ENCODE data around the gene RELL2. TPM values are rescaled to one million over a fixed set of nuclear protein-coding genes. Genes with fewer than 3 reads are reported as not detected.

RELL2 gene
- polyA plus RNA-seq, 1 of the 3 experiments (the other 2 are of a cell fraction): 15.6 TPM

GRCh38 chr5:141641634-141642267 is 5.0 kb downstream of the RELL2 start:
- Histone ChIP-seq H3K27me3 (ENCODE audit: insufficient read depth) (no peaks in the 10 kb centered on the region), H3K9me3 (no peaks in the 10 kb centered on the region), H2AFZ (ENCODE audit: low read depth) (no peak overlapping the region), H3K9ac (no peak overlapping the region), H3K4me2 (no peak overlapping the region), H4K20me1 (ENCODE audit: insufficient read depth) (peaks cover 6% of the 10 kb centered on the region; the same call in 1 of the 2 replicates), H3K36me3 (replicated peaks in 1 of 2; ENCODE audit: control insufficient read depth in 1 of 2, insufficient read depth in 2 of 2, low read length in 1 of 2) (peaks cover 12 to 40% of the 10 kb centered on the region in 2 experiments), H3K4me3 (ENCODE audit: low read depth in 2 of 2, low read length in 1 of 2) (no peak overlapping the region), H3K4me1 (ENCODE audit: control insufficient read depth in 1 of 2, insufficient read depth in 2 of 2, low read depth in 1 of 2, low read length in 1 of 2) (peaks cover 0 to 15% of the 10 kb centered on the region in 2 experiments; a peak in 1 of 4 replicates), H3K79me2 (ENCODE audit: insufficient read depth) (no peaks in the 10 kb centered on the region; the same call in 1 of the 2 replicates), H3F3A (replicated peaks; ENCODE audit: insufficient read depth) (peaks cover 12% of the 10 kb centered on the region), H3K9me2 (no peaks in the 10 kb centered on the region), H3K27ac (ENCODE audit: low read depth in 2 of 2, low read length in 1 of 2) (no peak overlapping the region)
- POLR2A ChIA-PET: interaction anchor here (1.4 kb wide), 1 partner anchor 9 kb away, joined by 4 read pairs; the partner anchor contains the start of gene FCHSD1
- 100% methylated on average over 2 of the region's 2 CpGs for WGBS (ENCODE audit: low lambda C conversion rate)
- CTCF ChIA-PET: interaction anchor here (0.9 to 19.7 kb wide), 9 partner anchors 9 to 319 kb away, joined by 3 to 207 read pairs (median 6); partner anchors contain the start of genes DIAPH1 and FCHSD1
- TF ChIP-seq CTCF (IDR thresholded peaks at IDR 0.05): peak; percentile 43
- TF ChIP-seq SMC3 (IDR thresholded peaks at IDR 0.05; ENCODE audit: low read depth, low read length): 0 out of 2 replicates have a peak, but pooled peaks have one; percentile 4
- no peak for TF ChIP-seq RAD21 (IDR thresholded peaks at IDR 0.05; ENCODE audit: low read length)
- 0 out of 2 replicates have a peak, but pooled peaks have one; percentile 18 for TF ChIP-seq REST (IDR thresholded peaks at IDR 0.05; ENCODE audit: low read depth, low read length)
- no peak for DNase-seq

- H3K9me3 ChIP-seq: no peaks in the 10 kb centered on the region
- TF ChIP-seq EP300 (IDR thresholded peaks at IDR 0.05; ENCODE audit: borderline replicate concordance in 1 of 2, low read depth in 1 of 2, low read length in 1 of 2) (no peak), NFIC (IDR thresholded peaks at IDR 0.05; ENCODE audit: borderline replicate concordance) (no peak), RCOR1 (IDR thresholded peaks at IDR 0.05; ENCODE audit: low read length) (no peak), TEAD4 (IDR thresholded peaks at IDR 0.05; ENCODE audit: borderline replicate concordance, insufficient read depth) (no peak), GATA2 (CRISPR knock-in tag; IDR thresholded peaks at IDR 0.05) (no peak), FOSL2 (IDR thresholded peaks at IDR 0.05; ENCODE audit: borderline replicate concordance, low read depth) (no peak), MEF2A (IDR thresholded peaks at IDR 0.05; ENCODE audit: borderline replicate concordance, low read depth) (no peak), CHD2 (IDR thresholded peaks at IDR 0.05; ENCODE audit: low read length, partially characterized antibody) (no peak), NRF1 (IDR thresholded peaks at IDR 0.05; ENCODE audit: low read depth, low read length) (no peak), EZH2phosphoT487 (IDR thresholded peaks at IDR 0.05; ENCODE audit: borderline replicate concordance, low read depth) (no peak), CTCF (IDR thresholded peaks at IDR 0.05) (no peak), MAX (IDR thresholded peaks at IDR 0.05; ENCODE audit: low read depth) (no peak), RXRA (IDR thresholded peaks at IDR 0.05; ENCODE audit: borderline replicate concordance, low read depth) (no peak), POLR2AphosphoS5 (IDR thresholded peaks at IDR 0.05; ENCODE audit: low read depth, low read length) (no peak), YY1 (IDR thresholded peaks at IDR 0.05; ENCODE audit: low read depth) (no peak)
These were observed 9.2 kb downstream of the RELL2 start for GRCh38 chr5:141646026-141646425.

More at GRCh38 chr5:141646026-141646425, 9.2 kb downstream of the RELL2 start:
- Histone ChIP-seq H3K4me3 (ENCODE audit: low read depth in 2 of 2, low read length in 1 of 2) (no peak overlapping the region), H3K79me2 (ENCODE audit: insufficient read depth) (peaks cover 13% of the 10 kb centered on the region), H3K27ac (ENCODE audit: low read depth in 2 of 2, low read length in 1 of 2) (no peak overlapping the region), H3K9me2 (no peaks in the 10 kb centered on the region), H2AFZ (ENCODE audit: low read depth) (no peak overlapping the region), H3K27me3 (ENCODE audit: insufficient read depth) (no peaks in the 10 kb centered on the region), H3K36me3 (replicated peaks in 1 of 2; ENCODE audit: control insufficient read depth in 1 of 2, insufficient read depth in 2 of 2, low read length in 1 of 2) (peaks cover 12 to 42% of the 10 kb centered on the region in 2 experiments), H3K4me2 (no peak overlapping the region), H3K9ac (no peak overlapping the region), H3K4me1 (ENCODE audit: control insufficient read depth in 1 of 2, insufficient read depth in 2 of 2, low read depth in 1 of 2, low read length in 1 of 2) (peaks cover 0 to 11% of the 10 kb centered on the region in 2 experiments; a peak in 1 of 4 replicates), H3F3A (replicated peaks; ENCODE audit: insufficient read depth) (peaks cover 12% of the 10 kb centered on the region), H4K20me1 (ENCODE audit: insufficient read depth) (peaks cover 2% of the 10 kb centered on the region; the same call in 1 of the 2 replicates)
- WGBS (ENCODE audit: low lambda C conversion rate): 96% methylated on average over 6 of the region's 6 CpGs
- CTCF ChIA-PET: interaction anchor here (0.7 to 19.7 kb wide), 5 partner anchors 8 to 54 kb away, joined by 3 to 207 read pairs (median 6); partner anchors contain the start of gene DIAPH1
- POLR2A ChIA-PET: interaction anchor here (1.1 kb wide), 1 partner anchor 9 kb away, joined by 3 read pairs; the partner anchor contains the start of genes HDAC3 and RELL2
- no peak for DNase-seq

All from SK-N-SH (cell line).